SK-MEL-5 (cell line): ENCODE data around the gene TAOK1. TPM values are rescaled to one million over a fixed set of nuclear protein-coding genes. Genes with fewer than 3 reads are reported as not detected.
"Not testable (repeated sequence)": the region's sequence is repeated elsewhere in the genome, so short reads cannot be mapped to it uniquely, and the experiment has no call there.

Experiments
- DNase-seq: peaks from one replicate; pipeline ENCODE4 v3.0.0-alpha.2; 2016; ENCODE audit warnings: low read depth, low spot score
- in situ Hi-C: cut with HindIII; loops from 2 replicates; pipeline ENCODE4 v1.10.0; 2016; ENCODE audit warnings: low sequenced_read_pairs, high pct_unique_total_duplicates, low pct_unique_long_range_greater_than_20kb
- total RNA-seq: library from RNA; depleted of rRNA; stranded (reverse); fragments of >200 nt; shearing (Covaris generic); gene quantifications from 2 replicates; pipeline ENCODE4 v1.2.3, GENCODE V29; 2014

TAOK1 gene
- total RNA-seq, 1 experiment from 2014 or later: 37.3 TPM

DNA sequence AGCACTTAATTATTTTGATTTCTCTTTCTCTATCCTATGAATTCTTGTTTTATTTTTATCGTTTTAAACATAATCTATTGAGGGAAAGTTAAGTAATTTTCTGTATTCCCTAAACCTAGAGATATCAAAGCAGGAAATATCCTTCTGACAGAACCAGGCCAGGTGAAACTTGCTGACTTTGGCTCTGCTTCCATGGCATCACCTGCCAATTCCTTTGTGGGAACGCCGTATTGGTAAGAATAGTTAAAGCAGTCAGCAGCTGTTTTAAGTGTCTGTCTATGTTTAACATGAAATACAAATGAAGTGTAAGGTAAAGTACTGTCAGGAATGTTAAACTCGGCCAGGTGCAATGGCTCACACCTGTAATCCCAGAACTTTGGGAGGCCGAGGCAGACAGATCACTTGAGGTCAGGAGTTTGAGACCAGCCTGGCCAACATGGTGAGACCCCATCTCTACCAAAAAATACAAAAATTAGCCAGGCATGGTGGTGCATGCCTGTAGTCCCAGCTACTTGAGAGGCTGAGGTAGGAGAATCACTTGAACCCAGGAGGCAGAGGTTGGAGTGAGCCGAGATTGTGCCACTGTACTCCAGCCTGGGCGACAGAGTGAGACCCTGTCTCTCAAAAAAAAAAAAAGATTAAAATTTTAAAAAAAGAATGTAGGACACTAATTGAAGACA lies 90.2 kb downstream of the TAOK1 start:
- DNase-seq, in situ Hi-C loops: not testable (repeated sequence)

DNA sequence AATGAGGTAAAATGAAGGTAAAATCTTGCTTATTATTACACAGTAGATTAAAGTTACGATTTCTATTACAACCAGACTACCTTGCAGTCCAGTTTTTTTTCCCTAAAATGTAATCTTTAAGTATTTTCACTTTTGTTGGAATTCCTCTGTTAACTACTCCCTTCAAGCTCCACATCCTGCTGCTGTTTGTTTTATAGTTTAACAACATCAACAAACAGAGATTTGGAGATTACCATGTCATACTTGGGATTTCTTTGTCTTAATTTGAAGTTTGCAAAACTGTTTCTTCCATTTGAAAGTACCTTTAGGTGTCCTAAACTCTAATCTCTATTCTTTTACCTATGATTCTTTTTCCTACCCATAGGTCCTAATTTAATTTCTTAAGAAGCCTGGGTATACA lies 93.3 kb downstream of the TAOK1 start:
- DNase-seq: no peak
- in situ Hi-C loops: no loop called here

DNA sequence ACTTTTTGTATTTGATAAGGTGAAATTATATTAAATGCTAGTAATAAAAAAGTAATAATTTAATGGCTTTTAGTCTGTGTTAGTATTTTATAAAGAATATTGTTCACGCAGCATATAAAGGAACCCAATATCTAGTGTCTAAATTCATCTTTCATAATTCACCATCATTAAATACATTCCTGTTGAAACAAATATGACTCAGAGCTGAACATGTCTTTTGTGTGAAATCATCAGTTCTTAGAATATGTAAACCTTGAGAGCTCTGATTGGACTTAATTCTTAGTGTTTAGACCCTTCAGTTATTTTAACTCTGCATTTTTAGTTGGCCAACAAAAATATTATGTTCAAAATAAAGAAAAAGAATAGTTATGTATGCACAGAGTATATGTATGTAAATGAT lies 104.8 kb downstream of the TAOK1 start:
- in situ Hi-C loops: no loop called here
- DNase-seq: no peak

DNA sequence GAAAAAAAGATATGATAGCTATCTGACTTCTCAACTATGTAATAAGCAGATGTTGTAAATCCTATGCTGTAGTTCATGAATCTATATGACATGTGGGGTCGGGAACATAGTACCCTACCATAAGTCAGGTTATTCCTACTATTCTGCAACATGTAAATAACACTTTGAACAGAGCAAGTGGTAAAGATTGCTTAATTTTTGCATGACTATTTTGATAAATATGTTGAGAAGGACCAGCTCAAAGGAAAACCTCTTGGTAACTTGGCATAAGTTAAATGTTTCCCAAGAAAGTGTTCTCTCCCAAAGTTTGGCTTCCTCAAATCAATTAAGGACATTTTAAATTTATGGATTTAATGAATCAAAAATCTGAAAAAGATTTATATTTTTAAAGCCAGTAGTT lies 114.5 kb downstream of the TAOK1 start:
- in situ Hi-C loops: no loop called here
- no peak for DNase-seq

DNA sequence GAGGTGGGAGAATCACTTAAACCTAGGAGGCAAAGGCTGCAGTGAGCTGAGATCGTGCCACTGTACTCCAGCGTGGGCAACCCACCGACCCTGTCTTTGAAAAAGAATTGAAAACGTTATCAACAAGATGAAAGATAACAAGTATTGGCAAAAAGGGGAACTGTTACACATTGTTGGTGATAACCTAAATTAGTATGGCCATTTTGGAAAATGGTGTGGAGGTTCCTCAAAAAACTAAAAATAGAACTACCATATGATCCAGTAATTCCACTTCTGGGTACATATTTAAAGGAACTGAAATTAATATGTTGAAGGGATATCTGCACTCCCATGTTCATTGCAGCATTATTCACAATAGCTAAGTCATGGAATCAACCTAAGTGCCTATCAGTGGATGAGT lies 115.7 kb downstream of the TAOK1 start:
- in situ Hi-C loops: no loop called here
- DNase-seq: no peak

DNA sequence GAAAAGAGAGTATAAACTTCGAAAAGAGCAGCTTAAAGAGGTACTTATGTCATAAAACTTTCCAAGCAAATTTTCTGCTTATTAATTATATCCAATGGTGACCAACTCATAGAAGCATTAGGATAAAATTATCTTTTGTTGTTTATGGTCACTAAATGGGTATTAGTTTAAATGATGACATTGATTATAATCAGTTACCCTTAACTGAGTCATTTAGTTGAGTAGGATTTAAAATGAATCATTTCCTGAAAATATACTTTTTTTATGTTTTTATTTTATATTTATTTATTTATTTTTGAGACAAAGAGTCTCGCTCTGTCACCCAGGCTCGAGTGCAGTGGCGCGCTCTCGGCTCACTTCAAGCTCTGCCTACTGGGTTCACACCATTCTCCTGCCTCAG lies 120.8 kb downstream of the TAOK1 start:
- no peak for DNase-seq
- in situ Hi-C loops: no loop called here

DNA sequence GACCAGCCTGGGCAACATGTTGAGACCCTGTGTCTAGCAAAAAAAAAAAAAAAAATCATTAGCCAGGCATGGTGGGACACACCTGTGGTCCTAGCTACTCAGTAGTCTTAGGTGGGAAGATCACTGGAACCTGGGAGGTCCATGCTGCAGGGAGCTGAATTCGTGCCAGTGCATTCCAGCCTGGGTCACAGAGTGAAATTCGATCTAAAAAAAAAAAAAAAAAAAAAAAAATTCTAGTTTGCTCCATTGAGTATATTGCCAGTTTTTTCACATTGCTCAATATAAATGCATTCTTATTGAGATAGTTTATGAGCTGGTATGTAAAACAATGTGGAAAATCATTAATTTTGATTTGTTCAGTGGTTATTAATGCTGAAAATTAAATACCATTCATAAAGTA lies 124.6 kb downstream of the TAOK1 start:
- DNase-seq: no peak

DNA sequence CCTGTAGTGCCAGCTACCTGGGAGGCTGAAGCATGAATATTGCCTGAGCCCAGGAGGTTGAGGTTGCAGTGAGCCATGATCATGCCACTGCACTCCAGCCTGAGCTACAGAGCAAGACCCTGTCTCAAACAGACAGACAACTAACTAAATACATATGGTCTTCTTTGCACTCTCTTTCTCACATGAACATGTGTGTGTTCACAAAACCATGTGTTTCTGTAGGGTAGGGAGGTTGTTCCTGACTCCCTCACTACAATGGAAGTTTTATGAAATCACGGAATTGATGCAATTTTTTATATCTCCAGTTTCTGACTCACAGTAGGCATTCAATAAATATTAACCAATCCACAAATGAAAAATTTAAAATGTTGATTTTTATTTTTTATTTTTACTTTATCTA lies 128.2 kb downstream of the TAOK1 start:
- in situ Hi-C loops: no loop called here
- DNase-seq: no peak

More for the DNA sequence above, 124.6 kb downstream of the TAOK1 start:
- in situ Hi-C loops: no loop called here

DNA sequence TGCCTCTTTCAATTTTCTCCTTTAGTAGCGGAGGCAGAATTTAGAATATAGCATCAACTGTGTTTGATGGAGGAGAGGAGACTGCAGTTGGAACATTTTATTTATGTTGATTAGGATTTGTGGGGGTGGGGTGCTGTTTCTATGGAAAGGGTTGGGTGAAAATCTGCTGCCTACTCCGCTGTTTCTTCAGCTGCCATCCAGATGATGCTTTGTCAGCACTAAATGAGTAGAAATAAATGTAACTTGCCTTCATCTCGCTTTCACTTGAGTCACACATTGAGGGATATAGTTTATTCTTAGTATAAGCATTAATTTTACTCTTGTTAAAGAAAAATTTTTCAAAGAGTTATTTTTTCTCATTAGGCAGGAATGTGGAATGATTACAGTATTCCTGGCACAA lies 134.5 kb downstream of the TAOK1 start:
- in situ Hi-C loops: no loop called here
- no peak for DNase-seq

DNA sequence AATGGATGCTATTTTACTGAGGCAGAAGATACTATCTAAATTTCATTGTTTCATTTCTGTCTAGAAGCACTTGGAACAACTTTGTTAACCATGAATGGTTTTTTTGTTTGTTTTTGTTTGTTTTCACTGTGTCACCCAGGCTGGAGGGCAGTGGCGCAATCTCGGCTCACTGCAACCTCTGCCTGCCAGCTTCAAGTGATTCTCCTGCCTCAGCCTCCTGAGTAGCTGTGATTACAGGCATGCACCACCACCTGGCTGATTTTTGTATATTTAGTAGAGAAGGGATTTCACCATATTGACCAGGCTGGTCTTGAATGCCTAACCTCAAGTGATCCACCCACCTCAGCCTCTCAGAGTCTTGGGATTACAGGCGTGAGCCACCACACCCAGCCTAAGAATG lies 136.2 kb downstream of the TAOK1 start:
- no peak for DNase-seq
- in situ Hi-C loops: no loop called here

DNA sequence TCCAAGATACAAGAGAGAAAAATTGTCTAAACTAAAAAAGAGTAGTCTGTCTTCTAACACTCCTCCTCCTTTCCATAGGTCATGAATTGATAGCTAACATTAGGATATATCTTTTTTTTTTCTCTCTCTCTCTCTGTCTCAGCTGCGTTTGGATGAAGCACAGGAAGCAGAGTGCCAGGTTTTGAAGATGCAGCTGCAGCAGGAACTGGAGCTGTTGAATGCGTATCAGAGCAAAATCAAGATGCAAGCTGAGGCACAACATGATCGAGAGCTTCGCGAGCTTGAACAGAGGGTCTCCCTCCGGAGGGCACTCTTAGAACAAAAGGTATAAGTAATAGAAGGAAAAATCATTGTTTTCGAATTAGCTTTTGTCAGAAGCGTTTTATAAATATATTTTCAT lies 143.8 kb downstream of the TAOK1 start:
- in situ Hi-C loops: no loop called here
- DNase-seq: no peak

DNA sequence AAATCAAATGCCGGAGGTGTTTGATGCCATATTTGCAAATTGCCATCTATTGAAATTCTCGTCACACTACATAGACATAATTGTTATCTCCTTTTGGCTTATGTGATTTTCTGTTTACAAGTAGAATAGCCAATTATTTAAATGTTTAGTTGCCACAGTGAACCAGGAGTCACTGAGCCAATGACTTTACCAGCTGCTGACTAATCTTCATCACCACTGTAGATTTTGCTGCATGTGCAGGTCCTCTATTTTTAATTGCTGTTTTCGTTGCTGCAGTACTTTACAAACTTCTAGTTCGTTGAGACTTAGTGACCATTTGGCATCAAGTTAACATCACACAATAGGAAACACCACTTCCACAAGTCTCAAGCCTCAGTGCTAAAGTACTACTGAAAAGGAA lies 153.9 kb downstream of the TAOK1 start:
- in situ Hi-C loops: no loop called here
- no peak for DNase-seq

DNA sequence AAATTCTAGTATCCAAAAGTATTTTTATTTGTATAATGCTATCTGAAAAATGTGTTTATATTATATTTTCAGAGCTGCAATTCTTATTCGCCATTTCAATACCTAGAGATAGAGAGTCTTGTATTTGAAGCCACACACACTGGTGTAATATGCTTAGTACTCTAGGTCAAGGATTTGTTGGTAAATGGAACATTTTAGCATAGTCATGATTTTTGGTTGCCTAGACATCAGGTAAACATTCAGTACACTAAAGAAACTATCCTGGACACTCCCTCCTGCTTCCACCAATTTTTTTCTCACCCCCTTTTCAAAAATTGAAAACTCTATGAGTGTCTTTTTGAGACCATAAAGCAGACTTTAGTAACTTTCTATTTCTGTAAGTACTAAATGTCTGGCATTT lies 155.9 kb downstream of the TAOK1 start:
- in situ Hi-C loops: no loop called here
- no peak for DNase-seq

DNA sequence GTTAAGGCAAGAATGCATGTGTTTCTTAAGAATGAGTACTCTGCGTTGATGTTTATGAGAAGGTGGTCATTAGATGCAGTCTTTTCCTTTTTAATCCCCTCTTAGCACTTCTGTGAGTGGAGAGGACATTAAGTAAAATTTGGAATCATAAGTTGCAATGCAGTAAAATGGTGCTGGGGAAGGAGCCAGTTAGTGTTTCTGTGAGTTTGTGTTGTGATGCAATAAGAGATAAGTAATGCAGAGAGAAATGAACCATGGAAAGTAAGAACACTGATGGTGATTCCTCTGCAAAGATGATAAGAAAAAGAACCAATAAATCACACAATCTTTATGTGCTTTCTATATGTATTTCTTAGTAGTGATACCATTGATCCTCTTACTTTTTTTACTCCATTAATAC lies 156.7 kb downstream of the TAOK1 start:
- in situ Hi-C loops: no loop called here
- DNase-seq: no peak

DNA sequence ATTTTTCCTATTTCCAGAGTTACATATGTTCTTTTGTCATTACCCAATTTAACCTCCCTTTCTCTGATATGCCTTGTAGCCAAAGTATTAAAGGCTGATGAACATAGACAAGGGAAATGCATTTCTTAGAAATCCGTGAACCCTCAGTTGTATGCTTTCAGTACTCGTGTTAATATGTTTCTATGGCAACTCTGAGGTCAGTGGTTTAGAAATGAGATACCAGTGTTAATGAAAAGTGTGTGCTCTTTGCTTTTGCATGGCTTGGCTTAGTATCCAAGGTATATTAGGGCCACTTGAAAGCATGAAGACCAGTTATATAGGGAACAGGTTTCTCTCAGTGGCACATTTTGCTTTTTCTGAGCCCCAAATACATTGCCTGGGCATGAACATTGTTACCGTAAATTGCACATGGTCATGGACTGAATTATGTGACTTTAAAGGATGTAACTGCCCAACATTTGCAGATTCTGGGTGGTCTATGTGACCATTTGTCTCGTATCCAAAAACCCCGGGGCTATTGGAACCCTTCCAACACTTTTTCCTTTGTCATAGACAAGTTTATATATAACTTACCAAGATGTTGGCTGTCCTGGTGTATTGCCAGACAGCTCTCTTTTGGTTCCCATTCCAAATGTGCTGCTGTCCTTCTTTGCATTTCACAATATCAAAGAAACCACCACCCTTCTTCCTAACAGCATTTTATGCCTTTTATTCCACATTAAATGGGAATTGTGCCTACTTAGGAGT lies 159.2 kb downstream of the TAOK1 start:
- no peak for DNase-seq
- in situ Hi-C loops: no loop called here

DNA sequence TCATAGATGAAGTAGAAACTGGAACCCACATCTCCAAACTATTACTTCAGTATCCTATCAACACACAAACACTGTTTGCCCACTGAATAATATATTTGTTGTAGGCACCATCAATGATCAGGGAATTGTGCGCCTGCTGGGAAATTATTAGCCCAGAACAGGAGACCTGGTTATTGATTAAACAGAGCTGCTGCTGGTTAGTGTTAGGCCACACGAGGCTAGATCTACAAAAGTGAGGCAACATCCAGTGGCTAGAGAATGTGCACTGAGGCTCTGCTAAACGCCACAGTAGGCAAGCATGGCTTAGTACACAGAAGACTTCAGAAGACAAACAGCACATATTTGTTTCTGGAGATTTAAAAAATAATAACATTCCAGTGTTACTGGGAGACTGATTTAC lies 165.7 kb downstream of the TAOK1 start:
- no peak for DNase-seq
- in situ Hi-C loops: no loop called here

DNA sequence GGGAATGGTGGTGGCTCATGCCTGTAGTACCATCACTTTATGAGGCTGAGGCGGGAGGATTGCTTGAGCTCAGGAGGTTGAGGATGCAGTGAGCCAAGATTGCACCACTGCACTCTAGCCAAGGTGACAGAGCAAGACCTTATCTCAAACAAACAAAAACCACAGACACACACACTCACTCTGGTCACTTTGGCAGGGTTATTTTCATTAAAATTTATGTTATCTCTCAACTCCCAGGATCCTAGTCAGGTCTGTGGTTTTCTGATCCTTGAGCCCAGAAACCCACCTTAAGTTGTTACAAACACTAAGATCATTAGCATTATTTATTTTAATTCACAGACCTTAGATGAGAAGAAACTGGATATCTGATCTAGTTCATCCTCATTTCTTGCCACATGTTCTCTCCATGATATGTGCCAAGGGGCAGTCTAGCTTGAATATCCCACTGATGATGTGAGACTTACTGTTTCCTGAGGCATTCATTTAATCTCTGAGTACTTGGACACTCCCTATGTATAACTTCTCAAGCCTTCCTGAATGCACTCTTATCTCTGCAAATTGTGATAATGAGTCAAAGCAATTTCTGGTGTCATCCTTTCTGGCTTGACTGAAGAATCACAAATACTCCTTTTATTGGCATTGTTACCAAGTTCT lies 167.0 kb downstream of the TAOK1 start:
- no peak for DNase-seq
- in situ Hi-C loops: no loop called here

DNA sequence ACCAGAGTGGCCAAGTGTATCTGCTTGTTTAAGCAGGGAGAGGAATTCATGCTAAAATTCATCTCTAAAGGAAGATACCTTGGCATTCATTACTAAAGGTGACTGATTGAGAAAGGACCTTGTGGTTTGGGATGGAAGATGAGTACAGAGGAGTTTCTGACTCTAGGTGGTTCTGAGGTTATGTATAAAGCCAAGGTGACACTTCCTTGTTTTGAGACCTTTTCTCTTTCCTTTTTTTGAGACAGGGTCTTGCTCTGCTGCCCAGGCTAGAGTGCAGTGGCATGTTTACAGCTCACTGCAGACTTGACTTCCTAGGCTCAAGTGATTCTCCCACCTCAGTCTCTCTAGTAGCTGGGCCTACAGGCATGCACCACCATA lies 167.6 kb downstream of the TAOK1 start:
- no peak for DNase-seq
- in situ Hi-C loops: no loop called here

DNA sequence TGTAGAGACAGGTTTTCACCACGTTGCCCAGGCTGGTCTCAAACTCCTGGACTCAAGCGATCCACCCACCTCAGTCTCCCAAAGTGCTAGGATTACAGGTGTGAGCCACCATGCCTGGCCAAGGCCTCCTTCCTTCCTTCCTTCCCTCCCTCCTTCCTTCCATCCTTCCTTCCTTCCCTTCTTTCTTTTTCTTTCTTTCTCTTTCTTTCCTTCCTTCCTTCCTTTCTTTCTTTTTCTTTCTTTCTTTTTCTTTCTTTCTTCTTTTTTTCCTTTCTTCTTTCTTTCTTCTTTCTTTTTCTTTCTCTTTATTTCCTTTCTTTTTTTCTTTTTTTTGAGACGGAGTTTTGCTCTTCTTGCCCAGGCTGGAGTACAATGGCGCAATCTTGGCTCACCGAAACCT lies 168.0 kb downstream of the TAOK1 start:
- DNase-seq, in situ Hi-C loops: not testable (repeated sequence)
